CD4-positive, alpha-beta T cell treated with Interleukin-17A for 1 hour (primary cell): ENCODE measurements around the gene STK32C.
A peak's percentile ranks its signal among the peaks of the same experiment; 100 is the strongest.

ENCODE experiments used
- DNase-seq: peaks from one replicate; pipeline ENCODE4 v3.0.0-alpha.2; 2020

STK32C gene

DNA sequence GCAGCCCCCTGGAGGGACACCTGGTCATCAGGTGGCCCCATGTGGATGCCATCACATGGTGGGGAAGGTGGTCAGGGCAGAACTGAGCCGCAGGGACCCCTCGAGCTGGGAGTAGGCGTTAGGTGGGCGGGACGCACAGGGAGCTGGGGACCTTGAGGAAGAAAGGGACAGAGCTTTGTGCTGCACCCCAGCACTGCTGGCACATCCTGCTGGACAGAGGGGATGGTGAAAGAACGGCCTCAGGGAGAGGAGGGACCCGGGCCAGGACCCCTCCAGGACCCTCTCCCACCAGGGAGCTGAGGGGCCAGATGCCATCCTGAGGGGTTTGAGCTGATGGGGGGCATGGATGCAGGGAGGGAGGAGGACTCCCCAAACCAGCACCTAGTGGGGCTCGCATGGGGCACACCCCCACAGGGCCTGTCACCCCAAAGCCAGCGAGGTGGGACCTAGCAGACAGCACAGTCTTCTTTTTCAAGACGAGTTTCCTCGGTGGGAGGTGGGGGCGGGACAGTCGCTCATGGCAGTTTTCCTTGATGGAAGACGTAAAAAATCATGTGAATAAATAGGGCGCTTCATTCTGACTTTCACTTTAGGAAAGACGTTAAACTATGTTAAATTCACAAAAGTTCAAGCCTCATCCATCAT is 43.3 kb downstream of the STK32C start:
- no peak for DNase-seq

DNA sequence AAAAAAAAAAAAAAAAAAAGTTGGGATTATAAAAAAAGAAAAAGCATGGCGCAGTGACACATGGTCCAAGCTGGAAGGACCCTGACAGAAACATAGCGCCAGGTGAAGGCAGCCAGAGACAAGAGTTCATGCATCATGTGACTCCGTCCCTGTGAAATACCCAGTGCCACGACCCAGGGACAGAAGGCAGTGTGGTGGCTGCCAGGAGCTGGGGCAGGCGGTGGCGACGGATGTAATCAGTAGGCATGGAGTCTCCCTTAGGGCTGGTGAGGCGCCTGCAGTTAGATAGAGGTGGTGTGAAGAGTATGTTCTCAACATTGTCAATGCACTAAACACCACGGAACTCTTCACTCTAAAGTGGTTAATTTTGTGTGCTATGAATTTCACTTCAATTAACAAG is 43.9 kb downstream of the STK32C start:
- DNase-seq: no peak

DNA sequence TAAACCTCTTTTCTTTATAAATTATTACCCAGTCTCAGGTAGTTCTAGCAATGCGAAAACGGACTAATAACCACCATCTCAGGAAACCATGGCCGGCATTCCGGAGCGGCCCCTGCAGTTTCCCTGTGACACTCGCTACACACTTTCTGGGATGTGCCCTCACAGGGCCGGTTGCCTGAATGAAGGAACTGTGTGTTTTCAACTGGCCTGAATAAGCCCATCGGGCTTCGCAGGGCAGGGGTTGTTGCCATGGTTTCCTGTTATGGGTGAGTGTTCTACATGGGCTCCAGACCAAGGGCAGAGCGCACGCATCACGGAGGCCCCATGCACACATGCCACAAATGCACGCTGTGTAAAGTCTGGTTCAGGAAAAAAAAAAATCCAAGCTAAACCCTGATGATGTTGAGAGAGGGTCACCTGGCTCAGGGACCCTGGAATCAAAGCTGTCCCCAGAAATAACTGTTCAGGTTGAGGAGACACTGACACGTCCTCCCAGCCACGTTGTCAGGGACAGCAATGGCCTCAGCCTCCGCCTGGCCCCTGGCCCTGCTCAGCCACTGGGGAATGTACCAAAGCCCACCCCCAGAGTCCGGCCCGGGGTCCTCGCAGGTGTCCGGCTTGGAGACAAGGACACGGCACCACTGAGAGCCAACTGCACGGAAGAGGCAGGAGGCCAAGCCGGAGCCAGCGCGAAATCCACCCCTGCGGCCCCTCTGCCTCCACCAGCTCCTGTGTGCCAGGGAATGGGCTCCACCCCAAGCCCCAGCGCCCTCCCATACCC is 47.9 kb downstream of the STK32C start:
- no peak for DNase-seq

DNA sequence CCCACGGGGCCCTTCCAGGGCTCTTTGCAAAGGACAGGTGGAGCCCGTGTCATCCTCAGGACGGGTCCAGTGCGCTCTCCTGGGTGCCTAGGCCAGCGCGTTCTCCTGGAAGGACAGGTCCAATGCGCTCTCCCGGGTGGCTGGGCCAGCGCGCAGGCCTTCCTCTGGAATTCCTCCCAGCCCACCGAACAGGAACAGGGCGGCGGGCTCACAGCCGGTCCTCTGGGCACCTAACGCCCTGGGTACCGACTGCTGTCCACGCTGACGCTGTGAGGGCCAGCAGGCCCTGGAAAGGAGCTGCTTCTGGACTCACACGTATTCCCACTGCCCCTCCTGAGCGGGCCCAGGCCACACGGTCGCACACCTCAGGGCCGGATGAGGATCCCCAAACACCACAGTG is 49.3 kb downstream of the STK32C start:
- DNase-seq: no peak

DNA sequence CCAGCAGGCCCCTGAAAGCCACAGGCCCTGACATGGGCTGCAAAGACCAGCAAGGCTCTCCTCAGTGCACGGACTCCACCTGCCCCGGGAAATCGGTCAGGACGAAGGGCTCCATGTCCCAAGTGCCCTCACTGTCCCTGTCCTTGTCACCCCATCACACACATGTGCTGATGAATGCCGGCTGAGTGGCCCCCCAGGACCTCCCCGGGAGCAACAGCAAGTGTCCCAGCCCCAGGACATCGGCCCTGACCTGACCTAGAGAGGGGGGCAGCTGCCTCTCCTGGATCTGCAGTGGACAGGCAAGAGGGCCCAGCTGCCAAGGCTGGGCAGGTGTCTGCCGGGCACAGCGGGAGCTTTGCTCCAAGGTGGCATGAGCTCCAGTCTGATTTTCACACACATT is 49.8 kb downstream of the STK32C start:
- no peak for DNase-seq

DNA sequence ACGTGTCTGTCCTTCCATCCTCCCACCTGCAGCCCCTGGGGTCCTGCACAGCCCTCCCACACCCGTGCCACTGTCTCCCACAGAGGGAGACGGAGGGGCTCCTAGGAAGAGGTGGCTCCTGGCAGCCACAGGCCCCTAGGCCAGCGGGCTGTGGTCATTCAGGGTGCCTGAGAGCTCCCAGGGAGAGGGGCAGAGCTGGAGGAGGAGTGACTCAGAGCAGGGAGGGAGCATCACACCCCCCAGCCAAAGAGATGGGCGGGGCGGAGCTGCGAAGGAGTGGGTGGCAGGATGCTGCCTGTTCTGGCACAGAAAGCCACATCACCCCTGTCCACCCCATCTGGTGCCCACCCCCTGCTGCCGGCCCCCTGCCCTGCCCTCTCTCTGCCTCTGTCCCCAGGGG is 50.5 kb downstream of the STK32C start:
- DNase-seq: peak; percentile 37

DNA sequence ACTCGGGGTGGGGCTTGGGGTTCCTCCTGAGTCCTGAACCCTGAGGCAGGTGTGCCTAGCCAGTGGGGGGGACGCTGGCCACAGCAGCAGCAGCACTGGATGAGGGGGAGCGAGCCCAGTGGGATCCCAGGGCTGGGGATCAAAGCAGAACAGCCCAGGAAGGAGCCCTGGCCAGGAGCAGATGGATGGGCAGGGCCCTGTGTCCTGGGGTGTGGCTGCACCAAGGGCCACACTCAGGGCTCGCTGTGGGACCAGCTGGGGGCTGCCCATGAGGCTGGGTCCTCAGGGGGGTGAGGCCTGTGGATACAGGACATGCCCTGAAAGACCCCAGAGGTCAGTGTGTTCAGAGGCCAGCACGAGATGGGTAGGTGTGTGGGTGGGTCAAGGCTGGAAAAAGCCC is 50.9 kb downstream of the STK32C start:
- no peak for DNase-seq

DNA sequence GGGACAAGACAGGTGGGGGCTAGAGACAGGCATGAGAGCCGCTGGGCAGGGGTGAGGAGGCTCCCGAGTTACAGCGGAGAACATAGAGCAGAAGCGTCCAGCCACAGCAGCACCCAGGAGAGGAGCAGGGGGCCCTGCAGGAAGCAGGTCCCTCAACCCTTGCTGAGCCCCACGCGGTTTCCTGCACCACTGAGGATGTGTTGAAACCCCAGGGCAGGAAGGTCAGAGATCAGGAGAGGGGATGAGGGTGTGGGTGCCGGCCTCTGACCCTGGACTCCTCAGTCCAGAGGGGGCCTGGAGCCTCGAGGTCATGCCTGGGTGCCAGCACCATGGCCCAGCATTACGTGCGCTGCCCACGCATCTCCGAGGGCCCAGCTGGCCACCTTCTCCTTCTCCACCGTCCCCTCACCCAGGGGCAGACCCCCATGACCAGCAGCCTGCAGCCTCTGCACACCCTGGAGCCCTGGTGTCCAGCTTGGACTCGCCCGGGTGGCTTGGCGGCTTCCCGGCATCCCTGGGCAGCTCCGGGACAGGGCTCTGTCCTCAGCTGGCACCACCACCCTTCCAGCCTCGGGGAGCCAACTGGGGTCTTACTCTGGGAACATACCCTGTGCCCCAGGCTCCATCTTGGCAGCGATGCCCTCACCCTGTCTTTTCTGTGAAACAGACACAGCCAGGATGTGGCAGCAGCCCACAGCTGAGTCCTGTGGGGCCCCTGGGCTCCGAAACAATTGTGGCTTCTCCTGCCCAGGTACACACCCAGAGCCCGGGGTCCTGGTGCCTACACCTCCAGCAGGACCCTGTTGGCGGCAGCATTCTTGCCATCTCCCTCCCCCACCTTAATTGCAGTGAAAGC is 52.0 kb downstream of the STK32C start:
- no peak for DNase-seq

DNA sequence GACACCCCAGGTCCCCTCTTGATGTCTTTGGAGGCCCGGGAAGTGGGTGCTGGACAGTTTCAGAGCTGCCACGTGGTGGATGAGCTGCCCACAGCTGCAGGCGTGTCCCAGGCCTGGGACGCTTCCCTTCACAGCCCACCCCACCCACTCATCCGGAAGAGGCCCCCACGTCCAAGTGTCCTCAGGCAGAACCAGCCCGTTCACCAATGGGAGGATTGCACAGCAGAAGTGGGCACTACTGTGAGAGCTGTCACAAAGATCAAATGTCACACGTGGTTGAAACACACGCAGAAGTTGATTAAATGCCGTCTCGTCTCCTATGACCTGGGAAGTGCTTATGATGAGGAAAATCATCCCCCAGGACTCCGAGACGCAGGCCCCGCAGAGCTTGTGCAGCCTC is 52.9 kb downstream of the STK32C start:
- DNase-seq: no peak

DNA sequence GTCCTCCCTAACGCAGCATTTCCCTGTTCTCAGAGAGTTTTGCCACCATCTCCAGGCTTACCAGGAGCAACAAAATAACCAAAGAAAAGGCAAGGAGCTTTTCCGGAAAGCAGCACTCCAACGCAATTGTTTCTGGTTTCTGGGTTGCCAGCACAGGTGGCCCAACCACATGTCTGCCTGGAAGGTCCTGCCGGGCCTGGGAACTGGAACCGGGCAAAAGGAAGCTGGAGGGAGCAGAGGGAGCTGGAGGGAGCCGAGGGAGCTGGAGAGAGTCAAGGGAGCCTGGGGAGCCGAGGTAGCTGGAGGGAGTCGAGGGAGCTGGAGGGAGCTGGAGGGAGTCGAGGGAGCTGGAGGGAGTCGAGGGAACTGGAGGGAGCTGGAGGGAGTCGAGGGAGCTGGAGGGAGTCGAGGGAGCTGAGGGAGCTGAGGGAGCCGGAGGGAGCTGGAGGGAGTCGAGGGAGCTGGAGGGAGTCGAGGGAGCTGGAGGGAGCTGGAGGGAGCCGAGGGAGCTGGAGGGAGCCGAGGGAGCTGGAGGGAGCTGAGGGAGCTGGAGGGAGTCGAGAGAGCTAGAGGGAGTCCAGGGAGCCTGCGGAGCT is 54.6 kb downstream of the STK32C start:
- no peak for DNase-seq

DNA sequence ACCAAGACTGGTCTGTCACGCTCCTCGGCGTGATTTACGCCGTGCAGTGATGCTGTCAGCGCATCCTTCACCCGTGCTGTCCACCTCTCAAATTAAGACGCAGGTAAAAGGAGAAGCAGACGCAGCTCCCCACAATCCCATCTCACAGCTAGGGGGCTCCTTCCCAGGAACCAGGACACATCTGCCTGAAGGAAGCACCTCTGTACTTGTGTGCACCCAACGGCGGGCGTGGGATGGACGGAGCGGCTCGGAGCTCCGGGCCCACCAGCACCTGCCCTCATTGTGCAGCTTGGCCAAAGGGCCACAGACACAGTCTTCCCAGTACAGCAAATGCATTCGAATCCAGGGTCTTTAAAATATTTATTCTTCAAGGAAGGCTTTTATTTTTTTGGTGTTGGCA is 55.3 kb downstream of the STK32C start:
- DNase-seq: no peak

DNA sequence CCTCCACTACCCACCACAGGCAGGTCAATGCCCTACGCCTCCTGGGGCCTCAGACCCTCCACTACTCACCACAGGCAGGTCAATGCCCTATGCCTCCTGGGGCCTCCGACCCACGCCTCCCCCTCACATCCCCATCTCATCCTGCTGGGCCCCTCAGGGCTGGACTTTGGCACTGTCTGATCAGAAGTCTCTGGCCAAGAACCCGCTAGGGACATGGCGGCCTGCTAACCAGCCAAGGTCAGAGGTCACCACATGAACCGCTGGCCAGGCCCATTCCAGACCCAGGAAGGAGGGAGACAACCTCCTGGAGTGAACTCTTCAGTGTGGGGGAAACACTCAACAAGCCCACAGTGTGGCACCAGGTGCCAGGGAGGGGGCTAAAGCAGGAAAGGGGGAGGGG is 55.8 kb downstream of the STK32C start:
- DNase-seq: no peak

DNA sequence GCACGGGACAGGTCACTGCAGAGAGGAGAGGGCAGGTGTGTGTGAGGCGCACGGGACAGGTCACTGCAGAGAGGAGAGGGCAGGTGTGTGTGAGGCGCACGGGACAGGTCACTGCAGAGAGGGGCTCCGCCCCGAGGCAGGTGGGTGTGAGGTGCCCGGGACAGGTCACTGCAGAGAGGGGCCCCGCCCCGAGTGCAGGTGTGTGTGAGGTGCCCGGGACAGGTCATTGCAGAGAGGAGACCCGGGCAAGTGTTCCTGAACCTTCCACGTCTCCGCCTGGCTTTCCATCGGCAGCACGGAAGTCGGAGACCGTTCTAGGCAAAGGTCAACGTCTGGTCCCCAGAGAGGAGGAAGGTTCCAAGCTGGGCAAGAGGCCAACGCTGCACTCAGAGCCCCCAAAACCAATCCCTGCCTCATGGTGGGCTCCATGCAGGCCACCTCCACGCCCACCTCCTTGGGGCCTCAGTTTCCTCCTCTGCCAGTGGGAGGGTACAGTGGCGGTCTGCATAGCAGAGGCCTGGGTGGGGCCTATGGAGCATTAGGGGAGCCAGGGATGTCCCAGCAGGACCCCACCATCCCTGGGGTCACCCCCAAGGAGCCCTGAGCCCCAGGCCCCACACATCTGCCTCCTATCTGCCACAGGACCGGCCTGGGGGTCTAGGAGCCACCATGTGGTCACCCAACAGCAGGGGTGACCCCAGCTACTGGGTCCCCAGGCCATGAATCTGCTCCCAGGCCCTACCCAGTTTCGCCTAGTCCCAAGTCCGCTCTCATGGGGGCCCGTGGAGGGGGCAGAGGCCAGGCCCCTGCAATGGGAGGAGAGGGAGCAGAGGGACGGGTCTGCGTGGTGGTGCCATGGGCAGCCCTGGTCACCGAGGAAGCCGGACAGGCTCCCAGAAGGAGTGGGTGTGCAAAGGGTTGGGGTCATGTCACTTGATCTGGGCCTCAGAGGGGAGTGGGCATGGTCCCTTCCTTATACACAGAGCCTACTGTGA is 57.0 kb downstream of the STK32C start:
- no peak for DNase-seq

DNA sequence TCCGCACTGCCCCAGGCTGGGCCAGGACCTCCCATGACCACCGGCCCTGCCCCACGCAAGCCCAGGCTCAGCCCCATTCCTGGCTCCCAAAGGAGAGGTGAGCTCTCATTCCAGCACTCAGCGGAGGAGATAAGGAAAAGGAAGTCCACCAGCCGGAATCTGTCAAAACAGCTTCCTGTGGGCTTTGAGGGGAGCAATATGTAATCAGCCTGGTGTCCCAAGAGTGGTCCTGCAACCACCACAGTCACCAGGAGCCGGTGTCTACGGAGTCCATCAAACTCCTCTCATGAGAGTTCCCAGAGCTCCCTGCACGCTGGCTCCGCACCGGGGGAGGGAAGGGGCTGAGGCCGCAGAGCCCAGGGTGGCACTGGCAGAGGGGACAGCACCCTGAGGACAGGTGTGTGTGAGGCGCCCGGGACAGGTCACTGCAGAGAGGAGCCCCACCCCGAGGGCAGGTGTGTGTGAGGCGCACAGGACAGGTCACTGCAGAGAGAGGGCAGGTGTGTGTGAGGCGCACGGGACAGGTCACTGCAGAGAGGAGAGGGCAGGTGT is 57.9 kb downstream of the STK32C start:
- DNase-seq: no peak

DNA sequence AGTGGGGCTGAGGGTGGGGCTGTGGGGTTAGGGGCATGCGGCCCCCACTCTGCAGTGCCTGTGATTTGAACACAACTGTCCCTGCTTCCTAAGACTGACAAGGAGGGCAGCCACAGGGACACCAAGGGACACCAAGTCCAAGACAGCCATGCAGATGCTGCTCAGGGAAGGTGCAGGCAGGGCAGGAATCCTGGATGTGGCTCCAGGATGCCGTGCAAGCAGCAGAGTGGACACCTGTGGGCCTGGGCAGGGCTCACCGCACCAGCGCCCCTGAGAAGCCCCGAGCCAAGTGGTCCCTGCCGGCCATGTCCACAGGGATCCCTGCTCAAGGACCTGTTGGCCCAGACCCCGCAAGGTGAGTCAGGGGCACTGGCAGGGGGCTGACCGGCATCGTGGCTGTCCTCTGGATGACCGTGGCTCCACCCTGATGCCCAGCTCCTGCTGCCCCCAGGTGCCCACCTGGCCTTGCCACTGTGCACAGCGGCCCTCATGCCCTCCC is 58.5 kb downstream of the STK32C start:
- no peak for DNase-seq

DNA sequence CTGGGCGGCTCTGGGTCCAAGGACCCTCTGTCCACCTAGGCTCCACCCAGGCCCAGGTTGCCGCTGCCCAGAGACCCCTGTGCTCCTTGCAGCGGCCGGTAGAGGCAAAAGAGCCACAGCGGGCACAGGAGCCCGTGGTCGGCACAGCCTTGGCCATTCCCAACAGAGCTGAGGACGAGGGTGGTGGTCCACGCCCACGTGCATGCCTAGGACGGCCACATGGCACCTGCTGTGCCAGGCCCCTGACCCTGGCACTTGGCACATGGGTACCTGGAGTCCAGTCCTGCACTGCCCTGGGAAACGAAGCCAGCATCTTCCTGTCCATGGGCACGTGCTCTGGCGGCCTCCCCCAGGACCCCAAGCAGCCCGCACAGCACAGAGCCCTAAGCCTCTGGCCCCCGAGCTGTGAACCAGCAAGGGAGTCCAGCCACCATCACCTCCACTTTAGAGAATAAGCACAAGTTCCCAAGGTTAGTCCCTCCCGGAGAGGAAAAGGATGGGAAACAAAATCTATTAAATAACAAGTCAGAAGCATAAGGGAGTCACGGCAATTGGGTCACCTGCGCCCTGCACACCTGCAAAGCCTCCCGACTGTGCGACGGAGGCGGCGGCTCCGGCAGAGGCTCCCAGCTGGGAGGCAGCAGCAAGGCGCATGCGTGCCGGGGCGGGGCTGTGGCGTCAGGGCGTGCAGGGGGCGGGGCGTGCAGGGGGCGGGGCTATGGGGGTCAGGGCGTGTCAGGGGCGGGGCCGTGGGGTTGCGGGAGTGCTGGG is 59.1 kb downstream of the STK32C start:
- DNase-seq: peak; percentile 42

DNA sequence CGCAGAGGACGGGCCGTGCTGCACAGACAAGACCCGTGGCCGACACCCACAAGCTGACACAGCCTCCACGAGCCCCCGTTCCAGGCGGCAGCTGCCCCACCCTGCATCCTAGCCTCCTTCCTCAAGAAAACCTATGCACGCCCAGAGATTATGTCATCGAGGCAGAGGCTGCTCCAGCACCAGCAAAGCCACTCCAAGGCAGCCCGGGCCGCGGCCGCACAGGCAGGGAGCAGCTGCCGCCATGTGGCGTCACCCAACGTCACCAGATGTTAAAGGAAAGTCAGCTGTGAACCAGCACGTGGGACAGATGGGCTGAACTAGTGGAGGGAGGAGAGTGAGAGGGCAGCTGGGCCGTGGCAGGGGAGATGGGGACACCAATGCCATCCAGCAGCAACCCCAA is 59.8 kb downstream of the STK32C start:
- DNase-seq: no peak

DNA sequence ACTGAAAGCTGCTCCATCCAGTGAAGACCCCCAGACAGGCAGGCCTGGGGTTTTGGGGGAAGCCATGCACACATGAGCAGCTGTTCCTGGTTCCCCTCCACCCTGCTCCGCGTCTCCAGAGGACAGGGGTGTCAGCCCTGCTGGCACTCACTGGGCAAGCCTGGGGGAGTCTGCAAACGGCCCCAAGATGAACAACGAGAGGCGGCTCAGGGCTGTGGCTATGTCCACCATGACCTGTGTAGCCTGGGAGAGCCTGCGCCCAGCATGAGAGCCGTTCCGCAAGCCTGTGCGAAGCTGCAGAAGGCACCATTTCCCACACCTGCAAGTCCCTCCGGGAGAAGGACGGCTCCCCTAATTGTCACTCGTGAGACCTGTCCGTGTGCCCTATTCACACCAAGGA is 61.5 kb downstream of the STK32C start:
- no peak for DNase-seq

DNA sequence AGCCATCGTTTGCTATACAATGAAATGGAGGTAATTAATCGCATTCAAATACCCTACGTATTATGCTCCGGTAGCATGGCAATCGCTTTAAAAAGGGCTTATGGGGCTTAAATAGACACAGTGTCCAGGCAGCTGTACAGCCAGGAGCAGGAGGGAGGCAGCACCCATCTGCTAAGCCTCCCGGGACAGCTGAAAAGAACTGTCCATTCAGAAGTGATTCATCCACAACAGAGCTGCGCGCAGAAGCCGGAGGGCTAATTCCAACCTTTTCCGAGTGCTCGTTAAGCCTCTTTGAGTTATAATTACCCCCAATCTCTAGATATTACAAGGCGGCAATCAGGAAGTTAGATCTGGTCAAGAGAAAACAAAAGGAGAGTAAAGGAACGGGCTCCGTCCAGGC is 62.7 kb downstream of the STK32C start:
- no peak for DNase-seq

DNA sequence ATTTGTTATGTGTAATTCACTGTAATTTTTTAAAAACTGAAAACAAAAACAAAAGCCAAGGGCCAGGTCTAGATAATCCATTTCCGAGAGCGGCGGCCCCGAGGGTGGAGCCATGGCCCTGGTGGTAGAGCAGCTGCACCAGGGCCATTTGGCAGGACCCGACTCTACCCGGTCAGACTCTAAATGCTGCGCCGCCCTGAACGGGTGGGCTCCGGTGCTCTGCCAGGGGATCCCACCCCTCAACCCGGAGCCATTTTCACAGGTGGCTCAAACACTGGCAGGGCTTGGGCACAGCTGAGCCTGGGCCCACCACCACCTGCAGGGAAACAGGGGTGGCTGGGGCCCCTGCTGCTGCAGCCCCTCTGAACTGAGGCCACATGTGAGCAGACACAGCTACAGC is 64.1 kb downstream of the STK32C start:
- DNase-seq: no peak

DNA sequence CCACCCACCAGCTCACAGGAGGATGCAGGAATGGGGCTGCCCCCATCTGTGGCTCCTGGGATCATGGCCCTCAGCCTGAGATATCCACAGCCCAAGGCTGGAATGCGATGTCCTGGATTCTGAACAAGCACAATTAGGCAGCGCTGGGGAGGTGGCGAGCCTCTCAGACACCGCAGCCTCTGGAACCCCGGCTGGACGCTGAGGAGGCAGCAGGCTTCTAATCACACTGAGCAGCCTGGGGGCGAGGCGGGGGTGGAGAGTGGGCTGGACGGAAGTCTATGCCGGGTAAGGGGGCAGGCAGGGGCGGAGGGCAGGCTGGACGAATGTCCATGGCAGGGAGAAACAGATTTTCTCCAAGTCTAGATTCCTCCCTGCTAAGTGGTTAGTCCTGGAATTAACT is 64.6 kb downstream of the STK32C start:
- DNase-seq: no peak
